Endothelial cell of umbilical vein (primary cell): ENCODE measurements around the gene CHD9NB.

ENCODE experiments used
- CTCF ChIP-seq, 2 donors: IDR thresholded peaks; 1 replicate in 1 of 2; 2 replicates in 1 of 2; pipeline ENCODE4 v1.5.1; 2011; ENCODE audit warnings: low read length in 2 of 2, mild to moderate bottlenecking in 2 of 2, moderate library complexity in 2 of 2, control low read depth in 1 of 2, inconsistent platforms in 1 of 2, low read depth in 1 of 2; ENCODE audit not compliant: insufficient read depth in 1 of 2; ENCODE audit errors: extremely low read depth in 1 of 2
- MYC ChIP-seq: IDR thresholded peaks from one replicate; pipeline ENCODE4 v1.6.1; 2011; ENCODE audit warnings: mild to moderate bottlenecking, low read depth, low read length
- POLR2A ChIP-seq: IDR thresholded peaks from 2 replicates; pipeline ENCODE4 v1.6.1; 2012; ENCODE audit warnings: low read depth, mild to moderate bottlenecking, control low read depth, low read length

GRCh38 chr16:53071748-53072301, 19.1 kb upstream of the CHD9NB start:
- no peak for TF ChIP-seq CTCF (IDR thresholded peaks at IDR 0.05; ENCODE audit: extremely low read depth in 1 of 2, insufficient read depth in 1 of 2, low read depth in 1 of 2, low read length in 2 of 2)
- TF ChIP-seq POLR2A = no peak
- TF ChIP-seq MYC = no peak
